ENCODE results near the gene CDC42BPA. TPM values are rescaled to one million over a fixed set of nuclear protein-coding genes. Genes with fewer than 3 reads are reported as not detected.
"Not testable (repeated sequence)": the region's sequence is repeated elsewhere in the genome, so short reads cannot be mapped to it uniquely, and the experiment has no call there.

The CDC42BPA gene
- total and polyA plus RNA-seq, 2 experiments from 2014 or later: 25.1 to 25.2 TPM

GRCh38 chr1:227234998-227235405 is 83.3 kb downstream of the CDC42BPA start:
- no peaks in the 10 kb centered on the region for H3K4me1 ChIP-seq (ENCODE audit: low read depth)
- peak; percentile 48 to 79 for DNase-seq (ENCODE audit: low read depth in 1 of 2, low spot score in 1 of 2)
- TF ChIP-seq CTCF (IDR thresholded peaks at IDR 0.05; ENCODE audit: low read depth, low read length): peak; percentile 55
- H3K9me3 ChIP-seq (ENCODE audit: low read depth): no peaks in the 10 kb centered on the region
- no peaks in the 10 kb centered on the region for H3K27me3 ChIP-seq
- no peak overlapping the region for H3K27ac ChIP-seq
- H3K4me3 ChIP-seq: no peak overlapping the region
- H3K36me3 ChIP-seq: no peaks in the 10 kb centered on the region

GRCh38 chr1:227231128-227231527 is 87.2 kb downstream of the CDC42BPA start:
- DNase-seq (ENCODE audit: low read depth in 1 of 2, low spot score in 1 of 2); H3K9me3 ChIP-seq (ENCODE audit: low read depth); H3K4me3 ChIP-seq; H3K36me3 ChIP-seq; H3K4me1 ChIP-seq (ENCODE audit: low read depth); H3K27ac ChIP-seq; H3K27me3 ChIP-seq: not testable (repeated sequence)

GRCh38 chr1:227228201-227228600 is 90.1 kb downstream of the CDC42BPA start:
- H3K36me3 ChIP-seq: no peaks in the 10 kb centered on the region
- no peak for DNase-seq (ENCODE audit: low read depth in 1 of 2, low spot score in 1 of 2)
- no peak overlapping the region for H3K4me3 ChIP-seq
- TF ChIP-seq CTCF (IDR thresholded peaks at IDR 0.05; ENCODE audit: low read depth, low read length): no peak
- H3K27ac ChIP-seq: no peak overlapping the region
- no peaks in the 10 kb centered on the region for H3K4me1 ChIP-seq (ENCODE audit: low read depth)
- H3K27me3 ChIP-seq: no peaks in the 10 kb centered on the region
- H3K9me3 ChIP-seq (ENCODE audit: low read depth): no peaks in the 10 kb centered on the region

GRCh38 chr1:227227761-227228160 is 90.5 kb downstream of the CDC42BPA start:
- DNase-seq (ENCODE audit: low read depth in 1 of 2, low spot score in 1 of 2): no peak
- no peak for TF ChIP-seq CTCF (IDR thresholded peaks at IDR 0.05; ENCODE audit: low read depth, low read length)
- H3K27me3 ChIP-seq: no peaks in the 10 kb centered on the region
- no peaks in the 10 kb centered on the region for H3K9me3 ChIP-seq (ENCODE audit: low read depth)
- no peak overlapping the region for H3K27ac ChIP-seq
- H3K4me1 ChIP-seq (ENCODE audit: low read depth): no peaks in the 10 kb centered on the region
- no peak overlapping the region for H3K4me3 ChIP-seq
- no peaks in the 10 kb centered on the region for H3K36me3 ChIP-seq

- Histone ChIP-seq H3K36me3 (no peaks in the 10 kb centered on the region), H3K27me3 (no peaks in the 10 kb centered on the region), H3K4me3 (no peak overlapping the region), H3K27ac (no peak overlapping the region), H3K4me1 (ENCODE audit: low read depth) (no peaks in the 10 kb centered on the region), H3K9me3 (ENCODE audit: low read depth) (no peaks in the 10 kb centered on the region)
- DNase-seq (ENCODE audit: low read depth in 1 of 2, low spot score in 1 of 2): peak in 1 of 2 donors; percentile 68
- no peak for TF ChIP-seq CTCF (IDR thresholded peaks at IDR 0.05; ENCODE audit: low read depth, low read length)
Observed at GRCh38 chr1:227225715-227226346, 92.5 kb downstream of the CDC42BPA start.

GRCh38 chr1:227223171-227223806 is 95.0 kb downstream of the CDC42BPA start:
- no peak for DNase-seq (ENCODE audit: low read depth in 1 of 2, low spot score in 1 of 2)
- TF ChIP-seq CTCF (IDR thresholded peaks at IDR 0.05; ENCODE audit: low read depth, low read length): no peak

More at GRCh38 chr1:227223171-227223806, 95.0 kb downstream of the CDC42BPA start:
- Histone ChIP-seq H3K4me3 (no peak overlapping the region), H3K9me3 (ENCODE audit: low read depth) (no peaks in the 10 kb centered on the region), H3K36me3 (no peaks in the 10 kb centered on the region), H3K4me1 (ENCODE audit: low read depth) (peaks cover 8% of the 10 kb centered on the region), H3K27ac (no peak overlapping the region), H3K27me3 (no peaks in the 10 kb centered on the region)

Measured in cardiac muscle cell (in vitro differentiated cells and primary cell).